Stimulated activated naive B cell treated with anti-CD40 and anti-IgM and Interleukin-4, amounts not matched to agents 10 μg/mL and 1 μg/mL and 100 μg/mL, for 72 hours (primary cell): ENCODE measurements around the gene AP3S1.

Experiments
- ATAC-seq, 2 donors: fragments of 150-1000 bp; cut with Tn5 transposase; replicated peaks; 2 replicates each; pipeline ENCODE4 v1.10.0; 2021; ENCODE audit warnings: moderate library complexity in 1 of 2
- DNase-seq: peaks from one replicate; pipeline ENCODE4 v3.0.0; 2021
- H3K27ac Mint-ChIP-seq: one replicate; pipeline ENCODE4 v1.8.0; 2022; ENCODE audit warnings: mild to moderate bottlenecking, mixed read lengths
- H3K27me3 Mint-ChIP-seq, 2 donors: one replicate each; pipeline ENCODE4 v1.8.0; 2022; ENCODE audit warnings: mixed read lengths in 2 of 2
- H3K36me3 Mint-ChIP-seq, 2 donors: one replicate each; pipeline ENCODE4 v1.8.0; 2022; ENCODE audit warnings: mixed read lengths in 2 of 2, mild to moderate bottlenecking in 1 of 2
- H3K4me1 Mint-ChIP-seq, 2 donors: one replicate each; pipeline ENCODE4 v1.8.0; 2022; ENCODE audit warnings: mixed read lengths in 2 of 2, mild to moderate bottlenecking in 1 of 2
- H3K4me3 Mint-ChIP-seq, 2 donors: one replicate each; pipeline ENCODE4 v1.8.0; 2022; ENCODE audit warnings: mild to moderate bottlenecking in 2 of 2, mixed read lengths in 2 of 2, moderate library complexity in 1 of 2
- H3K9me3 Mint-ChIP-seq, 2 donors: one replicate each; pipeline ENCODE4 v1.8.0; 2022; ENCODE audit warnings: mixed read lengths in 2 of 2, mild to moderate bottlenecking in 1 of 2

Gene AP3S1

DNA sequence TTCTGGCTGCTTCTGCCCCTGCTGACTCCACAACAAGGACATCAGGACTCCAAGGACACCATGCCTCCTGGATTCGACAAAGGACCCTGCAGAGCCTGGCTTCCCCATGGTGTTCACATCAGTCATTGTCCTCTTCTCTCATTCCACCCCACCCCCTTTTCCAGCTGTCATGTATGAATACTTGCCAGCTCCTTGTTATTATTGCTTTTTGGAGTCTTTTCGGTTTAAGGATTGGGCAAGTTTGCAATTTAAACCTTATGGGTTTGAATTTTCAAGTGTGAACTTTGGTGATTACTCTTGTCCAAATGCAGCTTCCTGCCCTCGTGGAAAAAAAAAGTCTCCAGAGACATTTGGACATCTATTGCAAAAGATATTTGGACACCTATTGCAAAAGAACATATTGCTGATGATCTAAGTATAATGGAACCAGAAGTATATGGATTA lies 106.4 kb downstream of the AP3S1 start:
- H3K36me3 Mint-ChIP-seq, result no peaks in the 10 kb centered on the region
- H3K9me3 Mint-ChIP-seq, result no peaks in the 10 kb centered on the region
- peaks cover 5 to 11% of the 10 kb centered on the region in 2 donors for H3K27me3 Mint-ChIP-seq
- DNase-seq (no peak), ATAC-seq (no peak)
- no peak overlapping the region for H3K27ac Mint-ChIP-seq
- H3K4me1 Mint-ChIP-seq, result no peaks in the 10 kb centered on the region
- no peak overlapping the region for H3K4me3 Mint-ChIP-seq

DNA sequence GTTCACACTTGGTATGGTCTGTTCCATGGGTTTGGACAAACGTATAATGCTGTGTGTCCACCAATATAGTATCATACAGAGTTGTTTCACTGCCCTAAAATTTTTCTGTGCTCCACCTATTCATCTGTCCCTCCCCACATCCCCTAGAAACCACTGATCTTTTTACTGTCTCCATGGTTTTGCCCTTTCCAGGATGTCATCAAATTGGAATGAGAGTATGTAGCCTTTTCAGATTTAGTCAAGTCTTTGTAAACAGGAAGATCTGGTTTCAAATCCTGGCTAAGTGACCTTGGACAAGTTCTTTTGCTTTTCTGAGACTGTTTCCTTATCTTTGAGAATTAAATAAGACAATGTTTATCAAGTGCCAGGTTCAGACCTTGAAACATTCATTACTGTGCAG lies 107.4 kb downstream of the AP3S1 start:
- no peaks in the 10 kb centered on the region for H3K4me1 Mint-ChIP-seq
- H3K4me3 Mint-ChIP-seq, result no peak overlapping the region
- no peak overlapping the region for H3K27ac Mint-ChIP-seq
- DNase-seq (no peak), ATAC-seq (no peak)
- H3K36me3 Mint-ChIP-seq, result no peaks in the 10 kb centered on the region
- peaks cover 8 to 11% of the 10 kb centered on the region in 2 donors for H3K27me3 Mint-ChIP-seq
- H3K9me3 Mint-ChIP-seq, result no peaks in the 10 kb centered on the region

- ATAC-seq (no peak), DNase-seq (no peak)
- H3K27ac Mint-ChIP-seq, result no peak overlapping the region
- H3K36me3 Mint-ChIP-seq, result no peaks in the 10 kb centered on the region
- no peaks in the 10 kb centered on the region for H3K4me1 Mint-ChIP-seq
- H3K4me3 Mint-ChIP-seq, result no peak overlapping the region
- no peaks in the 10 kb centered on the region for H3K9me3 Mint-ChIP-seq
- H3K27me3 Mint-ChIP-seq, result peaks cover 8 to 11% of the 10 kb centered on the region in 2 donors
Observed at GRCh38 chr5:115952588-115952987, 110.9 kb downstream of the AP3S1 start.

- no peak overlapping the region for H3K27ac Mint-ChIP-seq
- H3K9me3 Mint-ChIP-seq, result no peaks in the 10 kb centered on the region
- H3K27me3 Mint-ChIP-seq, result peaks cover 15 to 22% of the 10 kb centered on the region in 2 donors
- H3K36me3 Mint-ChIP-seq, result no peaks in the 10 kb centered on the region
- no peak overlapping the region for H3K4me3 Mint-ChIP-seq
- DNase-seq (no peak), ATAC-seq (no peak)
- H3K4me1 Mint-ChIP-seq, result no peaks in the 10 kb centered on the region
Observed at GRCh38 chr5:115954144-115954543, 112.4 kb downstream of the AP3S1 start.

DNA sequence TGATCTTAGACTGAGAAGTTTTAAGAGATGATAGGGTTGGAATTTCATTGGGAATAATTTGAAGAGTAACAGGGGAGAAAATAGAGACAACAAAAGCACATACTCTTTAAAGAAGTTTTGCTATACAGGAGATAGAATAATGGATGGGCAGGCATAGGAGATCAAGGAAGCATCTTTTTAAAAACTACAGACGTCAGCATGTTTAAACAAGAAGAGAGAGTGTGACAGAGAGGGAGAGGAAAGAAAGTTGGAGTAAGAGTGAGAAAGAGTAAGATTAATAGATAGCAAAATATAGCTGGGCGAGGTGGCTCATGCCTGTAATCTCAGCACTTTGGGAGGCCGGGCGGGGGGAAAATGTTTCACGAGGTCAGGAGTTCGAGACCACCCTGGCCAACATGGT lies 115.2 kb downstream of the AP3S1 start:
- peaks cover 22 to 31% of the 10 kb centered on the region in 2 donors for H3K27me3 Mint-ChIP-seq
- no peak for DNase-seq
- H3K9me3 Mint-ChIP-seq, result no peaks in the 10 kb centered on the region
- H3K4me3 Mint-ChIP-seq, result no peak overlapping the region
- no peaks in the 10 kb centered on the region for H3K36me3 Mint-ChIP-seq
- ATAC-seq, result no peak
- H3K27ac Mint-ChIP-seq, result no peak overlapping the region
- H3K4me1 Mint-ChIP-seq, result peaks cover 7 to 10% of the 10 kb centered on the region in 2 donors

GRCh38 chr5:115961381-115962238 lies 119.9 kb downstream of the AP3S1 start:
- Mint-ChIP-seq H3K4me3 (peak overlapping the region; percentile 49 to 67), H3K27ac (no peak overlapping the region), H3K4me1 (peaks cover 14 to 22% of the 10 kb centered on the region in 2 donors), H3K9me3 (no peaks in the 10 kb centered on the region), H3K27me3 (peaks cover 34 to 57% of the 10 kb centered on the region in 2 donors), H3K36me3 (no peaks in the 10 kb centered on the region)
- ATAC-seq (no peak), DNase-seq (no peak)

GRCh38 chr5:115962239-115962564 lies 120.5 kb downstream of the AP3S1 start, which contains the start of gene LVRN:
Gene LVRN (plus strand): TSS chr5:115962475. CDS start chr5:115962618, 143 bp downstream.
- DNase-seq (no peak), ATAC-seq (no peak)
- Mint-ChIP-seq H3K4me3 (peak within 1 kb of the TSS; percentile 56 to 67), H3K36me3 (no peaks in the 10 kb centered on the region), H3K27ac (peak within 1 kb of the TSS; percentile 15), H3K4me1 (peaks cover 14 to 22% of the 10 kb centered on the region in 2 donors), H3K9me3 (no peaks in the 10 kb centered on the region), H3K27me3 (peaks cover 34 to 57% of the 10 kb centered on the region in 2 donors)

- peaks cover 34 to 58% of the 10 kb centered on the region in 2 donors for H3K27me3 Mint-ChIP-seq
- H3K4me3 Mint-ChIP-seq, result peak overlapping the region; percentile 56 to 67
- H3K27ac Mint-ChIP-seq, result peak overlapping the region; percentile 15
Observed at GRCh38 chr5:115962565-115963402, 121.0 kb downstream of the AP3S1 start.

DNA sequence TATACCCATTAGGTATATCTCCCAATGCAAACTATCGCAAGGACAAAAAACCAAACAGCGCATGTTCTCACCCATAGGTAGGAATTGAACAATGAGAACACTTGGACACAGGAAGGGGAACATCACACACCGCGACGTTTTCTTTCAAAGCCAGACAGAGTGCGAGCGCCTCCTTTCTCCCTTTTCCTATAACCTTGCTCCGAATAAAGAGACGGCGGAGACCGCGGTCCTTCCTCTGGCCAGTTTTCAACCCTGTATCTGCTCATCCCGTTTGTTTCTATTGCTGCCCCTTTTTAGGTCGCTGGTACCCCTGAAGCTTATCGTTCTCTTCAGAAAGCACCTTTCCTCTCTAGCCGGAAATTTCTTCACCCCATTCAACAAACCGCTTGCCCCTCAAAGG lies 121.8 kb downstream of the AP3S1 start:
- no peaks in the 10 kb centered on the region for H3K36me3 Mint-ChIP-seq
- H3K27ac Mint-ChIP-seq, result no peak overlapping the region
- peaks cover 14 to 22% of the 10 kb centered on the region in 2 donors for H3K4me1 Mint-ChIP-seq
- no peak for ATAC-seq
- no peak overlapping the region for H3K4me3 Mint-ChIP-seq
- no peak for DNase-seq
- no peaks in the 10 kb centered on the region for H3K9me3 Mint-ChIP-seq
- peaks cover 34 to 61% of the 10 kb centered on the region in 2 donors for H3K27me3 Mint-ChIP-seq

More at GRCh38 chr5:115962565-115963402, 121.0 kb downstream of the AP3S1 start:
- DNase-seq (no peak), ATAC-seq (peak; percentile 45 to 58)
- peaks cover 14 to 22% of the 10 kb centered on the region in 2 donors for H3K4me1 Mint-ChIP-seq
- no peaks in the 10 kb centered on the region for H3K36me3 Mint-ChIP-seq
- H3K9me3 Mint-ChIP-seq, result no peaks in the 10 kb centered on the region
